Neural cell (in vitro differentiated cells): ENCODE measurements around the gene FGF12. TPM values are rescaled to one million over a fixed set of nuclear protein-coding genes. Genes with fewer than 3 reads are reported as not detected.

Experiments used
- H2AFZ ChIP-seq: fragments of 200-600, 300-800 bp; sonication (generic), shearing (Covaris generic); 2 replicates; pipeline ENCODE4 v1.6.0; 2014; ENCODE audit warnings: low read depth, mild to moderate bottlenecking, antibody characterized with exemption, low read length, moderate library complexity
- H3F3A ChIP-seq: fragments of 200-600 bp; shearing (Covaris generic); 2 replicates; pipeline ENCODE4 v1.6.1; 2016; ENCODE audit warnings: mild to moderate bottlenecking, moderate library complexity, mixed read lengths, antibody characterized with exemption, low read length; ENCODE audit not compliant: insufficient read depth, poor library complexity, severe bottlenecking
- H3K27ac ChIP-seq: fragments of 200-600, 300-800 bp; sonication (generic), shearing (Covaris generic); 2 replicates; pipeline ENCODE4 v1.5.1; 2014; ENCODE audit warnings: mild to moderate bottlenecking, low read length, moderate library complexity
- H3K27me3 ChIP-seq: fragments of 300-800, 200-600 bp; sonication (generic), shearing (Covaris generic); 2 replicates; pipeline ENCODE4 v1.6.0; 2014; ENCODE audit warnings: mild to moderate bottlenecking, low read depth, low read length, moderate library complexity; ENCODE audit not compliant: insufficient read depth
- H3K36me3 ChIP-seq: fragments of 300-800, 200-600 bp; sonication (generic), shearing (Covaris generic); 2 replicates; pipeline ENCODE4 v1.5.1; 2014; ENCODE audit warnings: mild to moderate bottlenecking, antibody characterized with exemption, low read length, moderate library complexity; ENCODE audit not compliant: insufficient read depth
- H3K4me2 ChIP-seq: fragments of 300-800, 200-600 bp; sonication (generic), shearing (Covaris generic); 2 replicates; pipeline ENCODE4 v1.6.0; 2014; ENCODE audit warnings: mild to moderate bottlenecking, low read length
- H3K4me3 ChIP-seq: fragments of 300-800, 200-600 bp; sonication (generic), shearing (Covaris generic); 2 replicates; pipeline ENCODE4 v1.5.1; 2014; ENCODE audit warnings: mild to moderate bottlenecking, low read length, moderate library complexity
- H3K79me2 ChIP-seq: fragments of 200-600 bp; shearing (Covaris generic); replicated peaks from 2 replicates; pipeline ENCODE4 v1.6.0; 2014; ENCODE audit warnings: mild to moderate bottlenecking, low read length, moderate library complexity; ENCODE audit not compliant: insufficient read depth
- H3K9ac ChIP-seq: fragments of 300-800, 200-600 bp; sonication (generic), shearing (Covaris generic); 2 replicates; pipeline ENCODE4 v1.6.1; 2016; ENCODE audit warnings: mild to moderate bottlenecking, low read length, mixed read lengths
- H3K9me2 ChIP-seq: fragments of 200-600 bp; shearing (Covaris generic); 2 replicates; pipeline ENCODE4 v1.6.1; 2016; ENCODE audit warnings: mild to moderate bottlenecking, low read length, mixed read lengths; ENCODE audit not compliant: insufficient read depth
- H3K9me3 ChIP-seq: fragments of 200-600, 300-800 bp; sonication (generic), shearing (Covaris generic); 2 replicates; pipeline ENCODE4 v1.6.1; 2016; ENCODE audit warnings: mild to moderate bottlenecking, mixed run types, low read length, moderate library complexity, mixed read lengths
- H4K20me1 ChIP-seq: fragments of 200-600 bp; shearing (Covaris generic); 2 replicates; pipeline ENCODE4 v1.6.1; 2016; ENCODE audit warnings: mild to moderate bottlenecking, mixed run types; ENCODE audit not compliant: insufficient read depth
- CTCF ChIP-seq: fragments of 450-650 bp; IDR thresholded peaks from 2 replicates; pipeline ENCODE4 v1.5.1; 2014; ENCODE audit warnings: antibody characterized with exemption, mild to moderate bottlenecking, moderate library complexity; ENCODE audit not compliant: poor library complexity, severe bottlenecking
- EP300 ChIP-seq: fragments of 450-650 bp; conservative IDR thresholded peaks from 2 replicates; pipeline ENCODE4 v1.6.1; 2014; ENCODE audit warnings: antibody characterized with exemption, mild to moderate bottlenecking, moderate library complexity; ENCODE audit not compliant: poor library complexity, severe bottlenecking
- EZH2 ChIP-seq: fragments of 200-600, 300-800 bp; shearing (Covaris generic), sonication (generic); IDR thresholded peaks from 2 replicates; pipeline ENCODE4 v1.6.1; 2014; ENCODE audit warnings: antibody characterized with exemption, low read length, borderline replicate concordance, mild to moderate bottlenecking; ENCODE audit not compliant: insufficient read depth, poor library complexity, severe bottlenecking
- MXI1 ChIP-seq: fragments of 450-650 bp; conservative IDR thresholded peaks from 2 replicates; pipeline ENCODE4 v1.6.1; 2014; ENCODE audit warnings: antibody characterized with exemption, mild to moderate bottlenecking; ENCODE audit not compliant: poor library complexity, severe bottlenecking
- POLR2AphosphoS5 ChIP-seq: IDR thresholded peaks from 2 replicates; pipeline ENCODE4 v1.6.1; 2012
- RAD21 ChIP-seq: fragments of 450-650 bp; conservative IDR thresholded peaks from 2 replicates; pipeline ENCODE4 v1.6.1; 2014; ENCODE audit warnings: antibody characterized with exemption, mild to moderate bottlenecking, moderate library complexity
- REST ChIP-seq: IDR thresholded peaks from 2 replicates; pipeline ENCODE4 v1.6.1; 2012; ENCODE audit warnings: borderline replicate concordance
- SMC3 ChIP-seq: fragments of 450-650 bp; conservative IDR thresholded peaks from 2 replicates; pipeline ENCODE4 v1.6.1; 2014; ENCODE audit warnings: antibody characterized with exemption, mild to moderate bottlenecking, moderate library complexity; ENCODE audit not compliant: poor library complexity
- TAF1 ChIP-seq: IDR thresholded peaks from 2 replicates; pipeline ENCODE4 v1.6.1; 2012; ENCODE audit warnings: low read depth
- polyA plus RNA-seq: library from polyadenylated mRNA; depleted of rRNA; stranded (reverse); fragments of >200 nt; gene quantifications from 2 replicates; pipeline ENCODE4 v1.2.3, GENCODE V29; 2014

FGF12 gene
- polyA plus RNA-seq, 1 donor from 2014 or later: 4.8 TPM

- Histone ChIP-seq H3K9ac (no peak overlapping the region), H3K4me2 (no peak overlapping the region), H3K9me2 (no peaks in the 10 kb centered on the region), H3K79me2 (no peaks in the 10 kb centered on the region), H3K27ac (no peak overlapping the region), H3K36me3 (no peaks in the 10 kb centered on the region), H4K20me1 (no peaks in the 10 kb centered on the region), H3F3A (no peaks in the 10 kb centered on the region), H2AFZ (no peak overlapping the region), H3K9me3 (no peaks in the 10 kb centered on the region), H3K27me3 (no peaks in the 10 kb centered on the region), H3K4me3 (no peak overlapping the region)
- no peak for TF ChIP-seq RAD21
- TF ChIP-seq POLR2AphosphoS5: no peak
- TF ChIP-seq EZH2: no peak
- no peak for TF ChIP-seq EP300
- TF ChIP-seq SMC3: no peak
- TF ChIP-seq REST: no peak
- no peak for TF ChIP-seq TAF1
- no peak for TF ChIP-seq CTCF
- no peak for TF ChIP-seq MXI1
These were observed 520.1 kb downstream of the FGF12 start for GRCh38 chr3:192207239-192207638.

GRCh38 chr3:192194085-192194484, 533.3 kb downstream of the FGF12 start:
- H3K4me2 ChIP-seq: no peak overlapping the region
- H3K9ac ChIP-seq: no peak overlapping the region
- H3F3A ChIP-seq: no peaks in the 10 kb centered on the region
- no peaks in the 10 kb centered on the region for H3K27me3 ChIP-seq
- H3K9me2 ChIP-seq: no peaks in the 10 kb centered on the region
- no peak overlapping the region for H2AFZ ChIP-seq
- H3K79me2 ChIP-seq: no peaks in the 10 kb centered on the region
- H3K27ac ChIP-seq: no peak overlapping the region
- TF ChIP-seq POLR2AphosphoS5 (no peak), CTCF (no peak), REST (no peak), EP300 (no peak), EZH2 (no peak), RAD21 (no peak), TAF1 (no peak), SMC3 (no peak), MXI1 (no peak)
- H3K4me3 ChIP-seq: no peak overlapping the region
- H4K20me1 ChIP-seq: no peaks in the 10 kb centered on the region
- no peaks in the 10 kb centered on the region for H3K36me3 ChIP-seq
- H3K9me3 ChIP-seq: no peaks in the 10 kb centered on the region
